HG03354 (cell line): ENCODE data around the gene C8A.

Experiments
- ATAC-seq: cut with Tn5 transposase; IDR thresholded peaks from one replicate; pipeline ENCODE4 v1.9.1; 2021; ENCODE audit warnings: mild to moderate bottlenecking; ENCODE audit not compliant: unreplicated experiment, poor library complexity, severe bottlenecking

Gene C8A

DNA sequence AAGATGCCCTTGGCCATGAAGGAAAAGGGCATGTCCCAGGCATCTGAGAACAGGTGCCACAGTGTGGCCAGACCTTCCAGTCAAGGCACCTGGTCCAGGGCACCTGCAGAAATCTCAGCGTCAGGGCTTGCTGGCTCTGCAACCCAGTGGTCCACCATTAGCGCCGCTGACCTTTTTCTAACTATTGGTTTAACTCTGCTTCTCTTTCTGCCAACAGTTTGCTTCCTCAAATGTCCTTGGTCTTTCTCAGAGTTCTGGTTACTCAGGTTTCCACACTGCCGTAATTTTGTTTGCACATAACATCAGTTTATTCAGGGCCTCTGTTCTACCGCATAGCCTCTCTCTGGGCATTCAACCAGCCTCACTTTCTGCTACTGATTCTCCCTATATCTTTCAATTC lies 18.9 kb upstream of the C8A start:
- no peak for ATAC-seq

DNA sequence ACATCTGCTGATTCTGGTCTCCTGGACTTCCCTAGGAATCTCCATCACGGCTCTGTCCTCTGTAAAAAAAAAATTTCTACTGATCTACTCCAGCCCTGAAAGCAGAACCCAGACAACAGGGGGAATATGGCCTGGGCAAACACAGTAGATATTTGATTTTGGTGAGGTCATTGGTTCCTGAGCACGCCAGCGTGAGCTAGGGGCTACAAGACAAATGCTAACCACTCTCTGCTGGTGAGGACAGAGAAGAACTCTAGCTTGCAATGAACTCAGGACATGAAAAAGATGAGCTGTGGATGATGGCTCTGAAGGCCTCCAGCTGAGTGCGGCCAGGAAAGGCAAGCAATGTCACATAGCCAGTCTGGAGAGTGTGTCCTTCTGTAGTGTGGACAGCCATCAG lies 18.2 kb upstream of the C8A start:
- no peak for ATAC-seq

DNA sequence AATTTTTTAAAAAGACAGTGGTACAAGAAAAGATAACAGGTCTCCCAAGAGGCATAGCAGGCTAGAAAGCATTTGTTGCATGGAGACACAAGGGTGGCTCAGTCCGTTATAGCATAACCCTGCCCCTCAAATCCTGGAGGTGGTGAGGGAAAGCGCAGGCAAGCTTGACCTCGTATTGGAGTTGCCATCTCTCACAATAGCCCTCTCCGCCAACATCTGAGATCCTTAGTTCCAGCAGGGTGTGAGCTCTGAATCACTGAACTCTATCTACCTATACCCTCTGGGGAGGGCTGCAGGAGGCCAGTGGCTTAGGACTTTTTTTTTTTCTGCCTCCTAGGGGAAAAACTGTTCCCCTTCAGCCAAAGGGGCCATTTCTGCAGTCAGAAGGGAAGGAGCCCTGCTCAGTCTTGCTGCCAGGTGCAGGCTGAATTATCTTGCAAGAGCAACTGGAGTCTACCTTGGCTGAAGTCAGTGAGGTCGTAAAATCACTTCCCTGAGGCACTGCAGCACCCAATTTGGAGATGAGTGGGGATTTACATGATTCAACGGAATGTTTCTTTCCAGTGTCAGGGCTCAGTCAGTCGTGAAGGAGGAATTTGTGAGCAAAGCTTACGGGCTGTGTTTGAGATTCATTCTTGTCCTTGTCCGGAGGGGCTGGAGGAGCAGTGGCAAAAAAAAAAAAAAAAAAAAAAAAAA lies 17.2 kb upstream of the C8A start:
- no peak for ATAC-seq

DNA sequence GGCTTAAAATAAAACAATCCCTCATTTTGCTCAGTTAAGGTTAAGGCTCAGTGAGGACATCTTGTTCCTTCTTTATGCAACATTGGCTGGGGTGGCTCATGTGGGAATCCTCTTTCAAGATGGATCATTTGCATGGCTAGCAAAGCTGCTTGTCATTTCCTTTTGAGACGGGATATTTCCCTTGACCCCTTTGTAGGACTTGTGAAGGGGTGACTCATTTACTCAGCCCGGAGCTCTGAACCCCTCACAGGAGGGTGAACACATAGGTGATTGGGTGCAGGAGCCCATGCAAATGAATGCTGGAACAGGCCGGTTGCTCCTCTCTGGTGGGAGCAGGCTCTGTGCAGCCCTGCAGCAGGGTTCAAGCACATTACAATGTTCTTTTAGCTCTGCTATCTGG lies 15.8 kb upstream of the C8A start:
- ATAC-seq: no peak

DNA sequence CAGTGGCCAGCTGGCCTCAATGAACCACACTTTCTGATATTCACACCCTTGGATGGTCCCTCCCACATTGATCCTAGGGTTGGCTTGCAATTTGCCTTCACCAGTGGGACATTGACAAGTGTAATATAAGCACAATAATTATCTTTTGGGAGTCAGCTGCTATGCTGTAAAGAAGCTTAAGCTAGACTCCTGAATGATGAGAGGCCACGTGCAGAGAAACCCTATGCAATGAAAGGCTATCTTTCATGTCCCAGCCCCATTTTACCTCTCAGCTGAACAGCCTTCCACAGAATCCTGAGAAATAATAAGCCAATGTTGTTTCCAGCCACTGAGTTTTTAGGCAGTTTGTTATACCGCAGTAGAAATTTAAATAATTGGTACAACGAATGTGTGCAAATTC lies 11.1 kb upstream of the C8A start:
- no peak for ATAC-seq

DNA sequence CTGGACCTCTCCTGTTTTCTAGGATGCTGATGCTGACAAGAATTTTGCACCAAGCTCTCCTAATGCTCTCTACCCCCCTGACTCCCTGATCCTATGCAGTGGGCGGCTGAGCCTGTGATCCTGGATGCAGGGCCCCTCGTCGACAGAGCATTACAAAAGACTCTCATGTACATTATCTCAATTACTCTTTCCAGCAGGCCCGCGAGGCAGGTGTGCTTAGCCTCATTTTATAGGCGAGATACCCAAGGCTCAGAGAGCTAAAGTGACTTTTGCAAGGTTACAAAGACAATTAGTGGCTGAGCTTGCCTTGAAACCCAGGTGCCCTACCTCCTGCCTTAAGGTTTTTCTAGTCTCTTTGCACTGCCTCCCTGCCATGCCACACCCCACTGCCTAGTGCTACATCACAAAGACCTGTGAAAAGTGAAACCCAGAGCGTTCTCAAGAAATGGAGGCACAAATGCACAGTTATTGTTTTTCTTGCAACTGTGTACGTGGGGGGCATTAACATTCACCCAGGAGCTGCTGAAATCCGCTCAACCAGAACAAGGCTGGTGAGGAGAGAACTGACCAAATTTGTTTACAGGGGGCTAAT lies 10.0 kb upstream of the C8A start:
- no peak for ATAC-seq

DNA sequence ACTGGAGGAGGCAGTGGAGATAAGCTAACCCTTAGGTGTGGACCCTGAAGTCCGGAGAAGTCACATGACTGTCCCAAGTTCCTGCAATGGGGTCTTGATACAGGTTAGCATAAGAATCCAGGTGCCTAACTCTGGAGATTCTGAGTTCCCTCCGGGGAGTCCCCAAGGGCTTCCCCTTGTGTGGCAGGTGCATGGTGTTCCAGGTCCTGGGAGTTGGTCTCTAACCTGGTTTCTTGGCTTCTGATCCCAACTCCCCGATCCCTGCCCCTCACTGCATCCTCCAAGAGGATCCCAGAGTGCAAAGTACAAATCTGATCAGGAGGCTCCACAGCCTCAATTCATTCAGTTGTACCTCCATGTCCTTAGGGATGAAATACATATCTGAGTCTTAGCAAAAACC lies 9.3 kb upstream of the C8A start:
- no peak for ATAC-seq

DNA sequence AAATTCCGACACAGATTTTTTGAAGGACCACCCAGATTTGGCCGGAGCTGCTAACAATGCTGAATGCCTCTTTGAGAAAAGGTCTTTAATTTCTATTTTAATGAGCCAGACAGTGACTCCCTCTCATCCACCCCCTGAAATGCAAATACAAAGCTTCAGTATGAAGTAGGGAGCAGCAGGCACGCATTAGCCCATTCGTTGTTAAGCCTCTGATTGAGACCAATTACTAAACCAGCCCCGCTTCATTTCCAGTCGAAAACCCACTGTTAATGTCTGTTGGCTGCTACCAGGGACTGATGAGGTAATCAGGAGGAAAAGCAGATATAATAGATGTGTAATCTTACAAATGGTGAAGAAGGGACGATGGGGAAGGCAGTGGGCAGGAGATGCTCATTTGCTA lies 4.8 kb upstream of the C8A start:
- no peak for ATAC-seq

DNA sequence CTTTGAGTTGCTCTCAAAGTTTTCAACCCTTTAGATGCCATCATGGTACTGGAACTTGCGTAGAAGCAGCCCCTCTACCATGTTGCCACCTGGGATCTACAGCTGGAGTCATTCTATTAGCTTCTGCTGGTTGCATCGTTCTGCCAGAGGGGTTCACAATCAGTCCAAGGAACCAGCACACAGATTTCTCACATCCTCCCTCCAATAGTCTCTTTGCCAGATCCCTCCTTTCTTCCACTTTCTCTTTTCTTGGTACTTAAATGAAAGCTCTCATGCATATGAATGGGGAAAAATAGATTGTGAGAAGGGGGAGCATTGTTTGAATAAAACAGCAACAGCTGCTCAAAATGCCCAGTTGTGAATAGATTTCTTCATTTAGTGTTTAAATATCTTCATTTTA lies 4.2 kb upstream of the C8A start:
- no peak for ATAC-seq

DNA sequence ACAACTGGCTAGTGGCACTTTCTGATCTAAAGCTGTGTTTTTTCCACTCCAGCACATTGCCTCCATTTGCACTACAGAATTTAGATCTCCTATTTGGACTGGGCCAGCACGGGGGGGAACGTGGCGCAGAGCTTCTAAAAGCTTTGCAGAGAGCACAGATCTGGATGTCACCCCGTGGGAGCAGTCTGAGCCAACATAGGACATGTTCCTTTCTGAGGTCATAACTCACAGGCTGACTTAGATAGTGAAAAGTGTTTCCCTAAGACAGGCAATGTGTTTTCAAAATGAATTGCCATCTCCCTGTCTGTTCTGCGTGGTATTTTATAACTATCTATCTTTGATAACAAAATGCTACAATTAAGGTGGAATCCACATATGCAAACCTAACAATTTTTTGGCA lies 3.7 kb upstream of the C8A start:
- ATAC-seq: no peak

DNA sequence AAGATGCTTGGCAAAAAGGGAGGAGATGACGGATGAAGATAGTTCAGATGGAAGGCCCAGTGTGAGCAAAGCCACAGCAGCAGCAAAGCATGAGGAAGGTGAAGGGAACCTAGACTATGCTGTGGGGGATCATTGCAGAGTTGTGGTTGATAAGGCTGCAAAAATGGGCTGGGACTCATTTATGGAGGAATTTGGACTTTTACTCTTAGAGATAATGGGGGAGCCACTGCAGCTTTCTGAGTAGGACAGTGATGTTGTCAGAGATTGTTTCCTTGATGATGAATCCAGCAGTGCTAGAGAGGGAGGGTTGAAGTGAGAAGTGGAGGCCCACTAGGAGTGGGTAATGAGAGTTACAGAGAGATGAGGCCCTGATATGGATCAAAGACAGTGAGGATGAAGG lies 2.1 kb upstream of the C8A start:
- no peak for ATAC-seq

DNA sequence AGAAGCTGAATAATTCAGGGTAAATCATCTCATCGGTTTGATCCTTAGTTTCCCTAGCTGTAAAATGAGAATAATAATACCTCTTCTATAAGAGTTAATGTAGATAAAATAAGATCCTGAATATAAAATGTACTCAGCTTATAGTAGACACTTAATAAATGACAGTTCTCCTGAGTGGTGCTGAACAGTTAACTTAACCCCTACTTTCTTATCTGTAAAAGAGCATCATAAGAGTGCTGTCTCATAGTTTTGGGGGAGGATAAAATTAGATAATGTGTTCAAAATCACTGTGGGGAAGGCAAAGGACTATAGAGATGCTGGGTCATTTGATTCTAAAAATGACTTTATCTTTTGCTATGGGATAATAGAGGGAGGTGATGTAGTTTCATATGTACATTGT lies 593 bp downstream of the C8A start:
- ATAC-seq: no peak

DNA sequence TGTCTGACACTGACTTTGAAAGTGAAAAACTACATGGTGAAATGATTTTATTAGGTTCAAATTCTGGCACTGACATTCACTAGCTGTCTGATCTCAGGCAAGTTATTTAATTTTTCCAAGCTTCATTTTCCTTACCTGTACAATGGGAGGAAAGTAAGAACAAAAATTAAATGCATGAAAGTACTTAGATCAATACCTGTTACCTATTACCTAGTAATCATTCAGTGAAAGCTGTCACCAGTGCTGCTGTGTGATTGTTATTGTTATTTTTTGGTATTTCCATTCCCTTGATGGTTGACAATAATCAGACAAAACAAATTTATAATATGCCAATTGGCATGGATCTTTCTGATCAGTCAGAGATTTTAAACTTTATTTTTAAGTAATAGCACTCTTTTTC lies 1.6 kb downstream of the C8A start:
- no peak for ATAC-seq

DNA sequence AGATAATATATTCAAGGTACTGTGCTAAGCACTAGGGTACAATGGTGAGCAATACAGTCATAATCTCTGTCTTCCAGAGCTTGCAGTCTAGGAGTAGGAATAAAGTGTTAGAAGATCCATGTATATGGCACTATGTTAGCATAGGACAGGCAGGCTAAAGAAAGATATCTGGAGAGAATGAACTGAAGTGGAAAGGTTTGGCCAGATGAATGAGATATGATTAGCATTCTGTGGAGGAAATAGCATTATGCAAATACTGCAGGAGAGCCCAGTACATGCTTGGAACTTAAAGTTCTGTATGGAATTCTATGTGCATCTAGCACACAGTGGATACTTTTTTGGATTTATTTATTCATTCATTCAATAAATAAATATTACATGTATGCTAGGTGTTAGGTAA lies 4.7 kb downstream of the C8A start:
- no peak for ATAC-seq

DNA sequence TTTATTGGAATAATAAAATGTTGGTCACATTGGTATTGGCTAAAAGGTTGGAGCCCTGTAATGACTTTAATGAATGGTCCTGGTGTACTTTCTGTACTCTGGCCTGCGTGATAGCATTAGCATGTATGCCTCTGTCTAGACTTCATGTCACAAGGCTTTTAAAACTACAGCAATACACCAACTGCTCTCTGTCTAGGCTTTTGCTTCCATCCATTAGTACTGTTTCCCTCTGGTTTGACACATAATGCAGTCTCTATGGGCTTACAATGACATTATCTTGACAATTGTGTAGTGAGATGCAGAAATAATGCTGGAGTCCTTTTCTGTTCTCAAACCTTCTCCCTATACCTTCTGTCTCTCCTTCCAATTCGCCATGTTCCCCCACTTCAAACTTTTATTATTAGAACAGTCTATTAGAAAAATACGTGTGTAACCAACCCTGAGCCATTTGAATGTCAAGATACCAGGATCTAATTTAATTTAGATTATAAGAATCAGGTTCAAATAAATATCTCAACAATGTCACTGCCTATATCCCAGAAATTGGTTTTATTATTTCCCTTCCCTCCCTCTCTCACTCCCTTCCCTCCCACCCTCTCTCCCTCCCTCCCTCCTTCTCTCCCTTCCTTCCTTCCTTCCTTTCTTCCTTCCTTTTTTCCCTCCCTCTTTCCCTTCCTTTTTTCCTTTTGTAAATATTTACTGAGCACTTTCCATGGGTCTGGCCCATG lies 8.8 kb downstream of the C8A start:
- ATAC-seq: no peak

DNA sequence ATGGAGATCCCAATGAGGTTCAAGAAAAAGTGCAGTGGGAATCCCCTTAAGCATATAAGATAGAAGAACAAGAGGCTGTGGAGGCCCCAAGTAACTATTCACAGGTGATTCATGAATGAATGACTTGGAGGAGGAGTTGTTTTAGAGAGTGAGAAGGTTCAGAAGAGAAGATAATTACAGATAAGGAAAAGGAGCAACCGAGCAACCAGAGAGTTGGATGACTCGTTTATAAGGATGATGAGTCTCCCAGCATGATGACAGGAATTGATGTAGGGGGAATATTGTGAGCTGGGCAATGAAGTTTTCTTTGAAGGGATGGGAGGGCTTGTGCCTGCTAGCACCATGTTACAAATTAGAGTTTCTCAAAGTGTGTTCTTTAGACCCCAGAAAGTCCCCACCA lies 9.8 kb downstream of the C8A start:
- no peak for ATAC-seq

DNA sequence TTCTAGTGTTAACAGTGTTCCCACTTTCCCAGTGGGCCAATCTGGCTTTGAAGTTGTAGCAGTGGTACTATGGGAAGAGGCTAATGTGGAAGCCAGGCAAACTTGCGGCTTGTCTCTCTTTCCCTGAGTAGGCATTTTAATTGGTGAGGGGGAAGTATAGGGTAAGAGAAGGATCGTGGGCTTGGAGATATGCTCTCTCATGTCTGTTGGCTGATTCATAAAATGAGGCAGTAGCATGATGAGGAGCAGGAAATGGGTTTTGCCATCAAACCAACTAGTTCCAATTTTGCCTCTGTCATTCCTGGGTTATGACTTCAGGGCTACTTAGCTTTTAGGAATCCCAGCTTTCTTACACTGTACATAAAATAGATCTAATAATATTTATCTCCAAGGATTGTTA lies 12.1 kb downstream of the C8A start:
- no peak for ATAC-seq

DNA sequence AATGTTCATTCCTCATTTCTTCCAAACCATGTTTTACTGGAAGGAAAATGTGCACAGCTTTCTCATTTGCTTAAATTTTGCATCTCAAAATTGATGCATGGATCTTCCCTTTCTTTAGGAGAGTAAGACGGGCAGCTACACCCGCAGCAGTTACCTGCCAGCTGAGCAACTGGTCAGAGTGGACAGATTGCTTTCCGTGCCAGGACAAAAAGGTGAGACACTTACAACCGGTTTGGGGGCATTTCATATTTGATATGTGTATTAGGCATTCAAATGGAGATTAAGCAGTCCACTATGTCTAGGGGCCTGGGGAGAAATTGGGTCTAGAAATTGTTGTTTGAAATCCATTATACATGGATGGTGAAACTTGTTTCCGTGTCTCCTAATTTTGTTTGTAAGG lies 12.9 kb downstream of the C8A start:
- no peak for ATAC-seq

DNA sequence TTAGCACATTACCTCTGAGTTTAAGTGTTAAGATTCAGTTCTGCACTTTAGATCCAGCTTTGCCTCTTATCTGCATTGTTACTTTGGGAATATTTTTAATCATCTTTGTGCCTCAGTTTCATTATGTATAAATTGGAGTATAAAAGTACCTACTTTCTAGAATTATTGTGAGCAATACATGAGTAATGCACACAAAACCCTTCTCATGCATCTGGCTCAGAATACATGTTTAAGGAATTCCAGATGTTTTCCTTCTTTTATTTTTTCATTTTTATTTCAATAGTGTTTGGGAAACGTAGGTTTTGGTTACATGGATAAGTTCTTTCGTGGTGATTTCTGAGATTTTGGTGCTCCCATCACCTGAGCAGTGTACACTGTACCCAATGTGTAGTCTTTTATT lies 14.2 kb downstream of the C8A start:
- ATAC-seq: no peak

DNA sequence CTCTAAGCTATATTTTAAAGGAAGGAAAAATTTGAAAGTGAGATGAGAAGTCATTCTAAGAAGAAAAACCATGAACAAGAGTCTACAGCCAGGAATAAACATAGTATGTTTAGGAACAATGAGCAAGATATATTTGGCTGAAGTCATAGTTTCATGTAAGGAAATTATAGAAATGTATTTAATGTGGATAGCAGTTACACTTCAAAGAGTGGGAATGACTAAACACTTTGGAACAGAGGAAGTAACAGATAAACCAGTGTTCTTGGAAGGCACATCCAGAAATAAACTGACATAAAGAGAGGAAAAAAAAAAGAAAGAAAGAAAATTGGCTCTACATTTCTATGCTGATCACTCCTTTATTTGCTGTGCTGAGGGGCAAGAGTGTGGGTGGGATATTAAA lies 18.0 kb downstream of the C8A start:
- no peak for ATAC-seq

DNA sequence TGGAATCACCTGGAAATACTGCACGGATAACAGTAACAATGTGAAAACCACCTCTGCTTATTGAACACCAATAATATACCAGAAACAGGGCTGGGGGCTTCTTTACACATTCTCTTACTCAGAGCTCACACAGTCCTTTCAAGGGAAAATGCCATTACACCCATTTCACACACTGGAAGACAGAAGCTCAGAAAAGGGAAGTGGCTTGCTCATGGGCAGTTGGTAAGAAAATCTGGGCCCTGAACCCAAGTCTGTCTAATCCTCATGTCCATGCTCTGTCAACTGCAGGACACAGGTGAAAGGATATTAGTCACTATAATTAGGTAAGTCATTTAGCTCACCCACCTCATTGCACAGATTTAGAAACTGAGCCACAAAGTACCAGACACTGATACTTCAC lies 18.6 kb downstream of the C8A start:
- no peak for ATAC-seq
